DOHH2 (cell line): ENCODE measurements around the gene PRRT1B.

Experiments used
- EZH2phosphoT487 ChIP-seq: fragments of 200-600 bp; sonication (generic); IDR thresholded peaks from 2 replicates; pipeline ENCODE4 v1.6.1; 2017; ENCODE audit warnings: borderline replicate concordance, mild to moderate bottlenecking, antibody characterized with exemption, low read length, moderate library complexity, mixed read lengths
- TF ChIP-seq, protein P1 (sequence below): fragments of 200-600 bp; sonication (generic); IDR thresholded peaks from one replicate; pipeline ENCODE4 v1.5.1; 2014; ENCODE audit warnings: antibody characterized with exemption, mild to moderate bottlenecking, low read depth, low read length; ENCODE audit not compliant: poor library complexity, severe bottlenecking

GRCh38 chr9:131591845-131592208 is 46.5 kb downstream of the PRRT1B start:
- TF ChIP-seq, protein P1, sequence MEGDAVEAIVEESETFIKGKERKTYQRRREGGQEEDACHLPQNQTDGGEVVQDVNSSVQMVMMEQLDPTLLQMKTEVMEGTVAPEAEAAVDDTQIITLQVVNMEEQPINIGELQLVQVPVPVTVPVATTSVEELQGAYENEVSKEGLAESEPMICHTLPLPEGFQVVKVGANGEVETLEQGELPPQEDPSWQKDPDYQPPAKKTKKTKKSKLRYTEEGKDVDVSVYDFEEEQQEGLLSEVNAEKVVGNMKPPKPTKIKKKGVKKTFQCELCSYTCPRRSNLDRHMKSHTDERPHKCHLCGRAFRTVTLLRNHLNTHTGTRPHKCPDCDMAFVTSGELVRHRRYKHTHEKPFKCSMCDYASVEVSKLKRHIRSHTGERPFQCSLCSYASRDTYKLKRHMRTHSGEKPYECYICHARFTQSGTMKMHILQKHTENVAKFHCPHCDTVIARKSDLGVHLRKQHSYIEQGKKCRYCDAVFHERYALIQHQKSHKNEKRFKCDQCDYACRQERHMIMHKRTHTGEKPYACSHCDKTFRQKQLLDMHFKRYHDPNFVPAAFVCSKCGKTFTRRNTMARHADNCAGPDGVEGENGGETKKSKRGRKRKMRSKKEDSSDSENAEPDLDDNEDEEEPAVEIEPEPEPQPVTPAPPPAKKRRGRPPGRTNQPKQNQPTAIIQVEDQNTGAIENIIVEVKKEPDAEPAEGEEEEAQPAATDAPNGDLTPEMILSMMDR = no peak
- TF ChIP-seq EZH2phosphoT487 = no peak
